ENCODE results near the gene KCNN3. TPM values are rescaled to one million over a fixed set of nuclear protein-coding genes. Genes with fewer than 3 reads are reported as not detected.

The KCNN3 gene
- total RNA-seq, 2 experiments from 2014 or later: 0.25 to 0.26 TPM

- no peaks in the 10 kb centered on the region for H3K36me3 Mint-ChIP-seq (ENCODE audit: low read depth)
- intact Hi-C loops (cut with micrococcal nuclease): no loop called here
- H3K27ac Mint-ChIP-seq: no peak overlapping the region
- no peaks in the 10 kb centered on the region for H3K9me3 Mint-ChIP-seq
- H3K4me1 Mint-ChIP-seq (ENCODE audit: low read depth): peaks cover 16% of the 10 kb centered on the region
- DNase-seq: no peak
- CTCF ChIA-PET: interaction anchor here (0.9 to 1.0 kb wide), 2 partner anchors 9 to 54 kb away, joined by 3 read pairs; no protein-coding TSS in a partner anchor
- no peak overlapping the region for H3K4me3 Mint-ChIP-seq
- H3K27me3 Mint-ChIP-seq (ENCODE audit: low read depth): no peaks in the 10 kb centered on the region
Observed at GRCh38 chr1:154813846-154814505, 56.1 kb downstream of the KCNN3 start.

DNA sequence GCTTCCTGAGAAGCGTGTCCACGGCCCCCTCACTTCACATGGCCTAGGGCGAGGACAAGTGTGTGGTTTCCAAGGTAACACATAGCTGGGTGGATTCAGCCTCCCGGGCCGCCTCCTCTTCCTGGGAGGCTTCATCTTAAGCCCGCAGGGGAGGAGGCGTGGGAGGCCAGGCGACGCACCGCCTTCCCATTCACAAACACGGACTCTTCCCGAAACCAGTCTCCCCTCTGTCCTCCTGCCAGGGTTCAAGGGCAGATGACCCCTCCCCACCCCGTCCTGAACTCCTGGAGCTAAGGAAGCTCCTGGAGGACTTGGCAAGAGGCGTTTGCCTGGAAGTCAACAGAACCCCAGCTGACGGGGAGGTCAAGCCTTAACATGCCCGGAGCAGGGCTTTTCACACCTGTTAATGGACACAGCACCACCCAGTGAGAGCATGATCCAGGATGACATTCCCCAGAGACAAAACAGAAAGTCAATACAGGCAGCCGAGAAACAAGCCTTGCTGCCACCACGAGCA lies 56.7 kb downstream of the KCNN3 start:
- H3K36me3 Mint-ChIP-seq (ENCODE audit: low read depth): no peaks in the 10 kb centered on the region
- CTCF ChIA-PET: interaction anchor here (0.8 to 1.0 kb wide), 2 partner anchors 53 to 254 kb away, joined by 3 read pairs; no protein-coding TSS in a partner anchor
- no peak for DNase-seq
- intact Hi-C loops (cut with micrococcal nuclease): no loop called here
- peaks cover 16% of the 10 kb centered on the region for H3K4me1 Mint-ChIP-seq (ENCODE audit: low read depth)
- H3K27me3 Mint-ChIP-seq (ENCODE audit: low read depth): peaks cover 1% of the 10 kb centered on the region
- no peaks in the 10 kb centered on the region for H3K9me3 Mint-ChIP-seq
- no peak overlapping the region for H3K4me3 Mint-ChIP-seq
- no peak overlapping the region for H3K27ac Mint-ChIP-seq

- H3K36me3 Mint-ChIP-seq (ENCODE audit: low read depth): no peaks in the 10 kb centered on the region
- CTCF ChIA-PET: interaction anchor here (0.6 to 1.0 kb wide), 3 partner anchors 53 to 606 kb away, joined by 3 read pairs; no protein-coding TSS in a partner anchor
- intact Hi-C loops (cut with micrococcal nuclease): no loop called here
- no peaks in the 10 kb centered on the region for H3K9me3 Mint-ChIP-seq
- DNase-seq: no peak
- peaks cover 16% of the 10 kb centered on the region for H3K4me1 Mint-ChIP-seq (ENCODE audit: low read depth)
- no peak overlapping the region for H3K27ac Mint-ChIP-seq
- no peak overlapping the region for H3K4me3 Mint-ChIP-seq
- H3K27me3 Mint-ChIP-seq (ENCODE audit: low read depth): peaks cover 4% of the 10 kb centered on the region
Observed at GRCh38 chr1:154812877-154813276, 57.2 kb downstream of the KCNN3 start.

GRCh38 chr1:154810571-154810970 lies 59.5 kb downstream of the KCNN3 start:
- intact Hi-C loops (cut with micrococcal nuclease): no loop called here
- Mint-ChIP-seq H3K4me3 (no peak overlapping the region), H3K4me1 (ENCODE audit: low read depth) (peaks cover 16% of the 10 kb centered on the region), H3K27ac (no peak overlapping the region), H3K9me3 (no peaks in the 10 kb centered on the region), H3K36me3 (ENCODE audit: low read depth) (no peaks in the 10 kb centered on the region), H3K27me3 (ENCODE audit: low read depth) (peaks cover 4% of the 10 kb centered on the region)
- CTCF ChIA-PET: interaction anchor here (1.4 kb wide), 1 partner anchor 9 kb away, joined by 6 read pairs; no protein-coding TSS in a partner anchor
- peak; percentile 62 for DNase-seq

- H3K27me3 Mint-ChIP-seq (ENCODE audit: low read depth): peaks cover 4% of the 10 kb centered on the region
- H3K4me3 Mint-ChIP-seq: no peak overlapping the region
- H3K9me3 Mint-ChIP-seq: no peaks in the 10 kb centered on the region
- no peak overlapping the region for H3K27ac Mint-ChIP-seq
- H3K36me3 Mint-ChIP-seq (ENCODE audit: low read depth): no peaks in the 10 kb centered on the region
- intact Hi-C loops (cut with micrococcal nuclease): no loop called here
- peak; percentile 40 for DNase-seq
- CTCF ChIA-PET: interaction anchor here (1.1 to 1.4 kb wide), 2 partner anchors 10 to 50 kb away, joined by 4 to 6 read pairs; no protein-coding TSS in a partner anchor
- H3K4me1 Mint-ChIP-seq (ENCODE audit: low read depth): peaks cover 16% of the 10 kb centered on the region
Observed at GRCh38 chr1:154809436-154810413, 60.4 kb downstream of the KCNN3 start.

GRCh38 chr1:154808909-154809262 lies 61.2 kb downstream of the KCNN3 start:
- no peak overlapping the region for H3K27ac Mint-ChIP-seq
- peaks cover 16% of the 10 kb centered on the region for H3K4me1 Mint-ChIP-seq (ENCODE audit: low read depth)
- H3K4me3 Mint-ChIP-seq: no peak overlapping the region
- H3K27me3 Mint-ChIP-seq (ENCODE audit: low read depth): peaks cover 5% of the 10 kb centered on the region
- CTCF ChIA-PET: interaction anchor here (1.1 kb wide), 1 partner anchor 49 kb away, joined by 4 read pairs; no protein-coding TSS in a partner anchor
- intact Hi-C loops (cut with micrococcal nuclease): no loop called here
- no peak for DNase-seq
- H3K36me3 Mint-ChIP-seq (ENCODE audit: low read depth): no peaks in the 10 kb centered on the region
- H3K9me3 Mint-ChIP-seq: no peaks in the 10 kb centered on the region

DNA sequence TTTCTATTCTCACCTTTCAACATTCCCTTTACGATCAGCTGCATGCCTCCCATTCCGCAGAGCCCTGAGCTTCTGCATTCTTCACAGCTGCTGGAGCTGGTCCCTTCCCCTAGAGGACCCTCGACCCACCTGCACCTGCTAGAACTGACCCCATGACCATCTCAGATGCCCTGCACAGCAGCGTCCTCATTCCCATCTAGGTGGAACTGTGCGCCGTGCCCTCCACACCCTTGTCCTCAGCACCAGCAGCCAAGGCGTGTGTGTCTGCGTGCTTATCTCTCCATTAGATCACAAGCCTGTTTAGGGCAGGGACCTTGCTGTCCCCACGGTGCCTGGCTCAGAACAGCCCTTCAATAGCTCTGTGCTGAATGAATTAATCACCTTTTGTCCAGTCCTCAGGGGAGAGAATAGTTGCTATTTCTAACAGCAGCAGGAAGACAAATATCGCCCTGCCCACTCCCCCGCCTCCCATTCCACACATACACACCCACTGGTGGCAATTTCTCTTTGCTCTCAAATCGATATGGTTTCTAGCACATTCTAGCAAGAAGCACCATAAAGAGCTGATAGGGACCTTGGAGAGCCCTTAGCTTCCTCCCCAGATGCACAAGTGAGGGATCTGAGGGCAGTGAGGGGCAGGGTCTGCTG lies 61.7 kb downstream of the KCNN3 start:
- H3K36me3 Mint-ChIP-seq (ENCODE audit: low read depth): no peaks in the 10 kb centered on the region
- H3K4me1 Mint-ChIP-seq (ENCODE audit: low read depth): peaks cover 16% of the 10 kb centered on the region
- no peak overlapping the region for H3K27ac Mint-ChIP-seq
- CTCF ChIA-PET: no interaction called here
- H3K4me3 Mint-ChIP-seq: no peak overlapping the region
- no peak for DNase-seq
- H3K9me3 Mint-ChIP-seq: no peaks in the 10 kb centered on the region
- intact Hi-C loops (cut with micrococcal nuclease): no loop called here
- H3K27me3 Mint-ChIP-seq (ENCODE audit: low read depth): peaks cover 6% of the 10 kb centered on the region

DNA sequence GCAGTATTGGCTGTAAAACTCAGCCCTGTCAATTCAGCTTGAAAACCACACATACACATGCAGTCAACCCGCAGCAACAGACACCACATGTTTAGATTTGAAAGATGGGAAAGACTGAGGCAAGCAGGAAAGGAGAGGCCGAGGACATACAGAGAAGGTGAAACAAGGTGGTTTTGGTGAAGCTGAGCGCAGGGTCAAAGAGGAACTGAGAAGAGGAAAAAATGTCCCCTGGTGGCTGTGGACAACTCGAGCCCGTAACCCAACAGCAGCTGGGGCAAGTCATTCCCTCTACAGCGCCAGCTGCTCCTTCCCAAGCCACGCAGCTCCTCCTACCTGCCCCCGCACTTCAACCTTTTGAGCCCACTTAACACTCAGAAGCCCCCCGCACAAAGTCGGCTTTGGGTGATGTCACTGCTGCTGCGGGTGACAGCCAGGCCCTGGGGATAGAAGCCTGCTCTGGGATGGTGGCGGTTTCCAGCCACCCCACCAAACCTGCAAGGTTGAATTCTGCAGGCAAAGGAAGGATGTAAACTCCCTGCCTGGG lies 63.0 kb downstream of the KCNN3 start:
- H3K27ac Mint-ChIP-seq: no peak overlapping the region
- intact Hi-C loops (cut with micrococcal nuclease): no loop called here
- CTCF ChIA-PET: interaction anchor here (1.4 kb wide), 1 partner anchor 46 kb away, joined by 4 read pairs; no protein-coding TSS in a partner anchor
- H3K36me3 Mint-ChIP-seq (ENCODE audit: low read depth): no peaks in the 10 kb centered on the region
- peaks cover 16% of the 10 kb centered on the region for H3K4me1 Mint-ChIP-seq (ENCODE audit: low read depth)
- no peak for DNase-seq
- no peaks in the 10 kb centered on the region for H3K9me3 Mint-ChIP-seq
- no peak overlapping the region for H3K4me3 Mint-ChIP-seq
- H3K27me3 Mint-ChIP-seq (ENCODE audit: low read depth): peaks cover 6% of the 10 kb centered on the region

DNA sequence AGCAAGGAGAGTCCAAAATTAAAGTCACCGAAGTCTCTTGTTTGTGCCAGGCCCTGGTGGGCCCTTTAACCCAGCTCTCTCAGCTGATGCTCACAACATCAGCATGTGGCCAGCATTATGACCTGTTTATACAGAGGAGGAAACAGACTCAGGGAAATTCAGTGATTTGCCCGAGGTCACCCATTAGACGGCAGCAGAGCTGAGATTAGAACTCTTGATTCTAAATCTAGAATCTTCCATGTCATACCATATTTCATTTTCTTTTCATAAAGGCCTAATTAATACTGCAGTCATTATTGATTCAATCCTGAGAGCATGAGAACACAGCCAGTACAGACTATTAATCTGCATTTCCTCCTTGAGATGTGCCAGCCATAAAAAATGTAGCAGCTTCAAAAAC lies 63.7 kb downstream of the KCNN3 start:
- intact Hi-C loops (cut with micrococcal nuclease): no loop called here
- Mint-ChIP-seq H3K27ac (no peak overlapping the region), H3K4me3 (no peak overlapping the region), H3K4me1 (ENCODE audit: low read depth) (peaks cover 16% of the 10 kb centered on the region), H3K27me3 (ENCODE audit: low read depth) (peaks cover 6% of the 10 kb centered on the region), H3K9me3 (no peaks in the 10 kb centered on the region), H3K36me3 (ENCODE audit: low read depth) (no peaks in the 10 kb centered on the region)
- CTCF ChIA-PET: interaction anchor here (1.4 kb wide), 1 partner anchor 46 kb away, joined by 4 read pairs; no protein-coding TSS in a partner anchor
- no peak for DNase-seq

- no peak overlapping the region for H3K27ac Mint-ChIP-seq
- no peak for DNase-seq
- no peak overlapping the region for H3K4me3 Mint-ChIP-seq
- H3K27me3 Mint-ChIP-seq (ENCODE audit: low read depth): peaks cover 4% of the 10 kb centered on the region
- intact Hi-C loops (cut with micrococcal nuclease): no loop called here
- CTCF ChIA-PET: interaction anchor here (0.6 kb wide), 1 partner anchor 426 kb away, joined by 3 read pairs; no protein-coding TSS in a partner anchor
- H3K9me3 Mint-ChIP-seq: no peaks in the 10 kb centered on the region
- no peaks in the 10 kb centered on the region for H3K36me3 Mint-ChIP-seq (ENCODE audit: low read depth)
- H3K4me1 Mint-ChIP-seq (ENCODE audit: low read depth): no peaks in the 10 kb centered on the region
Observed at GRCh38 chr1:154802982-154803920, 66.8 kb downstream of the KCNN3 start.

All from activated naive CD4-positive, alpha-beta T cell treated with anti-CD3 and anti-CD28 coated beads for 36 hours (primary cell).